ENCODE measurements around the gene MYO5C.

MYO5C gene

GRCh38 chr15:52281085-52282035 lies 14.2 kb downstream of the MYO5C start:
- no peak overlapping the region for H3K4me3 ChIP-seq (ENCODE audit: low read depth, low read length)
- DNase-seq (ENCODE audit: low read depth), result no peak
- in situ Hi-C loops (cut with HindIII; ENCODE audit: low sequenced_read_pairs), result no loop called here
- TF ChIP-seq CTCF (IDR thresholded peaks at IDR 0.05; ENCODE audit: low read depth, low read length, missing control alignments), result no peak

DNA sequence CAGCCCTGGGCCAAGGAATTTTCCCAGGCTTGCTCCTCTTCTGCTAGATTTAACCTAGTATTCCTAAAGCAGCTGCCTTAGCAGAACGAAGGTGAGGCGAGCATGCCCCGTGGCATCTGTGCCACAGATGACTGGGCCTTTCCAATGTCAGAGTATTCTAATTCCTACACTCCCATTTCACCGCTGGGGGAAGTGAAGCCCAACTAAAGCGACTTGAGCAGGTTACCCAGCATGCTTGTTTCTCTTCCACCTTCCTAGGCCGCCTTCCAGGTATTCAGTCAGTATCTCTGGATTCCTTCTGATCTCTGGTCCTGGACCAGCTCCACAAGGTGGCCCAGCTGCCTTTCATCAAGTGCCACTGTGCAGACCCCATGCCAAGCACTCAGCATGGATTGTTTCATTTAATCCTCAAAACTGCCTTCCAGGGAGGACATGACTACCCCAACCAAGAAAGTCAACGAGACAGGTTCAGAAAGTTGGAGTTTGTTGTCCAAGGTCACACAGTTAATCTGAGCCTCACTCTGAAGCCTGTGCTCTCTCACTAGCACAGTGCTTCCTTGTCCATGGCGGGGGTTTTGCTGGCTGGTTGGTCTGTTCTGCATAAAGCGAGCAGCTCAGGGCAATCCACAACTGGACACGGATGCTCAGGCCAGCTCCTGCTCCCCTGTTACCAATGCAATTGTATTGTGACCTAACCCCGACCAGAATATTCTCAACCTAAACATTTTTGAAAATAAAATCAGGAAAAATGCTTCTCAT lies 15.1 kb downstream of the MYO5C start:
- TF ChIP-seq CTCF (IDR thresholded peaks at IDR 0.05; ENCODE audit: low read depth, low read length, missing control alignments), result no peak
- no peak for DNase-seq (ENCODE audit: low read depth)
- H3K4me3 ChIP-seq (ENCODE audit: low read depth, low read length), result no peak overlapping the region
- in situ Hi-C loops (cut with HindIII; ENCODE audit: low sequenced_read_pairs), result no loop called here

- H3K4me3 ChIP-seq (ENCODE audit: low read depth, low read length), result no peak overlapping the region
- in situ Hi-C loops (cut with HindIII; ENCODE audit: low sequenced_read_pairs), result no loop called here
- no peak for TF ChIP-seq CTCF (IDR thresholded peaks at IDR 0.05; ENCODE audit: low read depth, low read length, missing control alignments)
- no peak for DNase-seq (ENCODE audit: low read depth)
Observed at GRCh38 chr15:52278636-52279367, 16.8 kb downstream of the MYO5C start.

DNA sequence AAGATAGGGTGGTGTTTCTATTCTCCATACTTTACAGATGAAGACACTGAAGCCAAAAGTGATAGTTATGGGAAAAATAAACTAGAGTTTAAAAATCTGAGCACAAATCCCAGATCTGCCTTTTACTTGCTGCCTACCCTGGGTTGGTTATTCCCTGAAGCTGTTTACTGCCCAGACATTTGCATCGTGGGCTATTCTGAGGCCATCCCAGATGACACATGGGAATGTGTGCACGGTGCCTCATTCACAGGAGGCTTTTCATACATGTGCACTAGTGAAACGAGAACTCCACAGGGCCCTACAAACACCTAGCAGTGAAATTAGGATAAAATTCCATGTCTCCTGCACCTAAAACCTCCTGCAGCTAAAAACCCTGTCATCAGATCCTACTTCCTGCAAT lies 17.5 kb downstream of the MYO5C start:
- no peak for DNase-seq (ENCODE audit: low read depth)
- H3K4me3 ChIP-seq (ENCODE audit: low read depth, low read length), result no peak overlapping the region
- no peak for TF ChIP-seq CTCF (IDR thresholded peaks at IDR 0.05; ENCODE audit: low read depth, low read length, missing control alignments)
- in situ Hi-C loops (cut with HindIII; ENCODE audit: low sequenced_read_pairs), result no loop called here

DNA sequence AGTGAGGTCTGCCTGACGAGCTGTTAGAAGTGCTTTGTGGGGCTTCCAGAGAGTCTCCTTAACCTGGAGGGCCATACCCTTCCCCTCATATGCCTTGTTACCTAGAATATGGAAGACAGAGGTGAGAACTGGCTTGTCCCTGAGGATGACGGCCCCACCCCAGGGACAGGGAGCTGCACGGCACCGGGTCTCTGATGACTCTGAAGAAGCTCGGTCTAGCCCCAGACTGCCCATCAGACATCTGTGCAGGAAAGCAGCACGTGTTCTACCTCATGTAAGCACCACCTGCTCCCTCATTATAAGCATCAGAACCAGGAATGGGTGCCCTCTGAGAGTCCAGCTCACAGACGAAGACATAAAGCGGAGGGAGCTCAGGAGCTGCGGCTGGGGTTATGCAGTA lies 18.0 kb downstream of the MYO5C start:
- in situ Hi-C loops (cut with HindIII; ENCODE audit: low sequenced_read_pairs), result no loop called here
- TF ChIP-seq CTCF (IDR thresholded peaks at IDR 0.05; ENCODE audit: low read depth, low read length, missing control alignments), result no peak
- no peak for DNase-seq (ENCODE audit: low read depth)
- no peak overlapping the region for H3K4me3 ChIP-seq (ENCODE audit: low read depth, low read length)

- in situ Hi-C loops (cut with HindIII; ENCODE audit: low sequenced_read_pairs), result no loop called here
- H3K4me3 ChIP-seq (ENCODE audit: low read depth, low read length), result no peak overlapping the region
- no peak for DNase-seq (ENCODE audit: low read depth)
- no peak for TF ChIP-seq CTCF (IDR thresholded peaks at IDR 0.05; ENCODE audit: low read depth, low read length, missing control alignments)
Observed at GRCh38 chr15:52276256-52276770, 19.3 kb downstream of the MYO5C start.

Measured in astrocyte of the cerebellum (primary cell).